SK-N-MC (cell line): Measurements from ENCODE around the gene CCDC88C.

Experiments used
- EZH2 ChIP-seq: fragments of 200-600 bp; sonication (generic); IDR thresholded peaks from one replicate; pipeline ENCODE4 v1.6.1; 2017; ENCODE audit warnings: antibody characterized with exemption
- POLR2AphosphoS5 ChIP-seq: IDR thresholded peaks from 2 replicates; pipeline ENCODE4 v1.6.1; 2012; ENCODE audit warnings: mild to moderate bottlenecking, low read depth, low read length, borderline replicate concordance

DNA sequence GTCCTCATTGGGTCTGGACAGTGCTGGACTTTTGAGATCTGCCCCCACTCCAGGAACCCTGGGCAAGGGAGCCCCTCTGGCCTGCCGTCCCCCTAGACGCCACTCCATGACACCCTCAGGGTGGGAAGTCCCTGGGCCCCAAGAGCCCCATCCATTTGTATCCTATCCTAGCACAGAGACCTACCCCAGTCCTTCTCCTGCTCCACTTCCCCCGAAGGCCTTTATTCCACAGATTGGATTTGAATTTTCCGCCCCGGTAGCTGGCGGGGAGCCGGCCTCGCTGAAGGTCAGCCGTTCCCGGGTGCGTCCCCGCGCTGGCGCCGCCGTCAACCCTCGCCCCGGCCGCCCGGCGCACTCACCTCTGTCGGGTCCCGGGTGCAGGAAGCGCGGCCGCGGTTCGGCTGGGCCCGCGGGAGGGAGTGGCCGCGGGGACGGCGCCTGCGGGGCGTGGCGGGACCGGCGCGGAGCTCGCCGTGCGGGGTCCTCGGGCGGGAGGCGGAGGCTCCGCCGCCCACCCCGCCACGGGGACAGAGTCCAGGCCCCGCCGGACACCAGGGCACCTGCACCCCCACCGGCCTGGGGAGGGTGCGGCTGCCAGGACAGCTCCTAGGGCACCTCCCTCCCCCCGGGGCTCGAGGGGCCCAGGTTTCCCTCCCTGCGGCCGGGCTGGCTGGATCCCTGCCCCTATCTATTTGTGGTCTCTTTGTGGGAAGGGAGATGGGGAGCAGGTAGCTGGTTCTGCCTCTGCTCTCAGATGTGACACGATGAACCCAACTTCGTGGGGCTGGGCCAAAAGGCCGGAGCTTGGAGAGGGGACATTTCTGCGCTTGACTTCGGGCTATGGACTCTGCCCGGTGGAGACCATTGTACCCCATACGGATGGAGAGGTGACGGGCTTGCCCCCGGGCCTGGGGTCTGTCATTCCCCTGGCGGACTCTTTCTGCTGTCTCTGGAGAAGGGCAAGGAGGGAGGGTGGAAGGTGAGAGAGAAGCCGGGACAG lies 153.2 kb downstream of the CCDC88C start:
- TF ChIP-seq EZH2, result no peak
- no peak for TF ChIP-seq POLR2AphosphoS5
